HFFc6 (cell line): ENCODE measurements around the gene ADH4. TPM values are rescaled to one million over a fixed set of nuclear protein-coding genes. Genes with fewer than 3 reads are reported as not detected.

Source experiments
- DNase-seq: peaks from one replicate; pipeline ENCODE4 v3.0.0-alpha.2; 2018
- H3K27ac Mint-ChIP-seq: 2 replicates; pipeline ENCODE4 v1.8.0; 2020; ENCODE audit warnings: mild to moderate bottlenecking, mixed read lengths
- H3K27me3 Mint-ChIP-seq: 2 replicates; pipeline ENCODE4 v1.8.0; 2021; ENCODE audit warnings: mild to moderate bottlenecking, moderate library complexity, mixed read lengths; ENCODE audit not compliant: insufficient read depth
- H3K36me3 Mint-ChIP-seq: 2 replicates; pipeline ENCODE4 v1.8.0; 2021; ENCODE audit warnings: low read depth, mixed read lengths
- H3K4me1 Mint-ChIP-seq: 2 replicates; pipeline ENCODE4 v1.8.0; 2020; ENCODE audit warnings: low read depth, mixed read lengths
- H3K4me3 Mint-ChIP-seq: 2 replicates; pipeline ENCODE4 v1.8.0; 2020; ENCODE audit warnings: mild to moderate bottlenecking, moderate library complexity, mixed read lengths
- H3K9me3 Mint-ChIP-seq: 2 replicates; pipeline ENCODE4 v1.8.0; 2020; ENCODE audit warnings: mild to moderate bottlenecking, mixed read lengths
- CTCF ChIP-seq: fragments of 200-600 bp; sonication (generic); IDR thresholded peaks from 2 replicates; pipeline ENCODE4 v1.5.0; 2021; ENCODE audit warnings: antibody characterized with exemption, mild to moderate bottlenecking
- total RNA-seq, 6 experiments: library from RNA; stranded (reverse); fragmentation: NEBNext Ultra II Directional; extraction: Animal tissue kit (Norgen Biotek cat#: 25700); gene quantifications; 2 replicates in 1 of 6; 3 replicates in 5 of 6; pipeline ENCODE4 v1.2.3, GENCODE V29; 2021

ADH4 gene
- total RNA-seq, 6 experiments from 2014 or later: not detected

GRCh38 chr4:99135541-99136162, 8.4 kb downstream of the ADH4 start:
- Mint-ChIP-seq H3K9me3 (no peaks in the 10 kb centered on the region), H3K4me3 (no peak overlapping the region), H3K36me3 (no peaks in the 10 kb centered on the region), H3K27ac (no peak overlapping the region), H3K4me1 (no peaks in the 10 kb centered on the region), H3K27me3 (no peaks in the 10 kb centered on the region)
- TF ChIP-seq CTCF: no peak
- DNase-seq: no peak

GRCh38 chr4:99134586-99134985, 9.5 kb downstream of the ADH4 start:
- no peak for TF ChIP-seq CTCF
- no peaks in the 10 kb centered on the region for H3K4me1 Mint-ChIP-seq
- H3K27me3 Mint-ChIP-seq: no peaks in the 10 kb centered on the region
- no peak for DNase-seq
- H3K36me3 Mint-ChIP-seq: 0 out of 2 replicates have a peak, but pooled peaks cover 2% of the 10 kb centered on the region
- no peak overlapping the region for H3K27ac Mint-ChIP-seq
- H3K9me3 Mint-ChIP-seq: peaks cover 4% of the 10 kb centered on the region
- H3K4me3 Mint-ChIP-seq: no peak overlapping the region

- DNase-seq: no peak
- Mint-ChIP-seq H3K27ac (no peak overlapping the region), H3K4me3 (no peak overlapping the region), H3K27me3 (no peaks in the 10 kb centered on the region), H3K9me3 (peaks cover 7% of the 10 kb centered on the region), H3K4me1 (no peaks in the 10 kb centered on the region), H3K36me3 (0 out of 2 replicates have a peak, but pooled peaks cover 4% of the 10 kb centered on the region)
- TF ChIP-seq CTCF: no peak
These were observed 12.7 kb downstream of the ADH4 start for GRCh38 chr4:99131378-99131777.

- H3K4me1 Mint-ChIP-seq: no peaks in the 10 kb centered on the region
- no peaks in the 10 kb centered on the region; the same call in 1 of the 2 replicates for H3K27me3 Mint-ChIP-seq
- no peak overlapping the region for H3K27ac Mint-ChIP-seq
- TF ChIP-seq CTCF: no peak
- H3K9me3 Mint-ChIP-seq: peaks cover 7% of the 10 kb centered on the region
- DNase-seq: no peak
- H3K36me3 Mint-ChIP-seq: 0 out of 2 replicates have a peak, but pooled peaks cover 4% of the 10 kb centered on the region
- H3K4me3 Mint-ChIP-seq: no peak overlapping the region
These were observed 17.7 kb downstream of the ADH4 start for GRCh38 chr4:99126376-99126775.

GRCh38 chr4:99121008-99121407, 23.1 kb downstream of the ADH4 start:
- TF ChIP-seq CTCF: no peak
- Mint-ChIP-seq H3K27me3 (no peaks in the 10 kb centered on the region; the same call in 1 of the 2 replicates), H3K4me1 (peaks cover 7% of the 10 kb centered on the region; the same call in 1 of the 2 replicates), H3K27ac (no peak overlapping the region; the same call in 1 of the 2 replicates), H3K4me3 (no peak overlapping the region), H3K36me3 (no peaks in the 10 kb centered on the region), H3K9me3 (no peaks in the 10 kb centered on the region)
- DNase-seq: no peak
